ENCODE measurements around the gene RIN2. TPM values are rescaled to one million over a fixed set of nuclear protein-coding genes. Genes with fewer than 3 reads are reported as not detected.

RIN2 gene
- total and polyA plus RNA-seq, 2 experiments from 2014 or later: 0.08 to 1.4 TPM

DNA sequence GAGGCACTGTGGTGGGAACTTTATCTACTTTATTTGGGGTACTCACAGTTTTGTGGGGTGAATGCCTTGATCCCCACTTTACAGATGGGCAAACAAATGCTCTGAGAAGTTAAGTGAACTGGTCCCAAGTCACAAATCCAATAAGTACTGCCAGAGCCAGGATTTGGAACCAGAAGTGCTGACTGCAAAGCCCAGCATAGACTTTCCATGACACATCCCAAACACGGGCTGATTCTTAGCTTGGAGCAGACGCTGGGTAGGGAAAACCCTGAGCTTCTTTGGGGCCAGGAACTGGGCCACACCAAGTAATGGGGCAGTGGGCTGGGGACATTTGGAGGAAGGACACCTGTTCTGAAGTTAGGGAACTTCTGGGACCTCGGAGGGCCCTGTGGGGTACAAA is 20.3 kb downstream of the RIN2 start:
- Mint-ChIP-seq H3K27ac (no peak overlapping the region), H3K4me3 (no peak overlapping the region), H3K9me3 (no peaks in the 10 kb centered on the region), H3K27me3 (ENCODE audit: insufficient read depth, low read depth, poor library complexity) (peaks cover under 1% of the 10 kb centered on the region), H3K4me1 (peaks cover 16% of the 10 kb centered on the region), H3K36me3 (ENCODE audit: low read depth) (no peaks in the 10 kb centered on the region)
- Histone ChIP-seq H3K4me3 (no peak overlapping the region), H3K27me3 (ENCODE audit: insufficient read depth) (no peaks in the 10 kb centered on the region), H3K27ac (ENCODE audit: low read depth) (no peak overlapping the region), H3K4me2 (no peak overlapping the region), H3K4me1 (ENCODE audit: insufficient read depth) (peaks cover 11% of the 10 kb centered on the region), H2AFZ (no peak overlapping the region), H3K9me2 (ENCODE audit: insufficient read depth) (peaks cover 4% of the 10 kb centered on the region; the same call in 1 of the 2 replicates), H3F3A (replicated peaks; ENCODE audit: low read depth) (no peaks in the 10 kb centered on the region), H3K79me2 (replicated peaks; ENCODE audit: insufficient read depth) (no peaks in the 10 kb centered on the region), H3K36me3 (ENCODE audit: insufficient read depth) (no peaks in the 10 kb centered on the region), H4K20me1 (replicated peaks; ENCODE audit: insufficient read depth) (no peaks in the 10 kb centered on the region)
- TF ChIP-seq NANOG (IDR thresholded peaks at IDR 0.05; ENCODE audit: borderline replicate concordance) (no peak), ZNF462 (CRISPR knock-in tag; IDR thresholded peaks at IDR 0.05) (no peak), CREB1 (CRISPR knock-in tag; IDR thresholded peaks at IDR 0.05; ENCODE audit: low read depth) (no peak), CTCF (conservative IDR thresholded peaks at IDR 0.05; ENCODE audit: low read depth in 2 of 2) (no peak), EZH2phosphoT487 (IDR thresholded peaks at IDR 0.05; ENCODE audit: unreplicated experiment) (no peak), ZNF331 (CRISPR knock-in tag; IDR thresholded peaks at IDR 0.05; ENCODE audit: low read depth) (no peak), ZNF114 (CRISPR knock-in tag; IDR thresholded peaks at IDR 0.05) (no peak), POLR2AphosphoS5 (IDR thresholded peaks at IDR 0.05; ENCODE audit: low read depth) (no peak), EZH2 (IDR thresholded peaks at IDR 0.05; ENCODE audit: low read depth, unreplicated experiment) (no peak), JUNB (IDR thresholded peaks at IDR 0.05; ENCODE audit: unreplicated experiment) (no peak), REST (IDR thresholded peaks at IDR 0.05; ENCODE audit: unreplicated experiment) (no peak), STAT1 (IDR thresholded peaks at IDR 0.05; ENCODE audit: unreplicated experiment) (no peak)
- TF ChIP-seq, protein P1, sequence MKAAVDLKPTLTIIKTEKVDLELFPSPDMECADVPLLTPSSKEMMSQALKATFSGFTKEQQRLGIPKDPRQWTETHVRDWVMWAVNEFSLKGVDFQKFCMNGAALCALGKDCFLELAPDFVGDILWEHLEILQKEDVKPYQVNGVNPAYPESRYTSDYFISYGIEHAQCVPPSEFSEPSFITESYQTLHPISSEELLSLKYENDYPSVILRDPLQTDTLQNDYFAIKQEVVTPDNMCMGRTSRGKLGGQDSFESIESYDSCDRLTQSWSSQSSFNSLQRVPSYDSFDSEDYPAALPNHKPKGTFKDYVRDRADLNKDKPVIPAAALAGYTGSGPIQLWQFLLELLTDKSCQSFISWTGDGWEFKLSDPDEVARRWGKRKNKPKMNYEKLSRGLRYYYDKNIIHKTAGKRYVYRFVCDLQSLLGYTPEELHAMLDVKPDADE (IDR thresholded peaks at IDR 0.05): no peak
- DNase-seq (ENCODE audit: low spot score) (no peak), ATAC-seq (no peak)

Data from GM23338 (cell line).